GM21447 (cell line): Measurements from ENCODE around the gene TAAR5.
A peak's percentile ranks its signal among the peaks of the same experiment; 100 is the strongest.
"Not testable (repeated sequence)": the region's sequence is repeated elsewhere in the genome, so short reads cannot be mapped to it uniquely, and the experiment has no call there.

Experiments used
- ATAC-seq: cut with Tn5 transposase; IDR thresholded peaks from one replicate; pipeline ENCODE4 v1.9.1; 2021; ENCODE audit not compliant: unreplicated experiment

TAAR5 gene, protein sequence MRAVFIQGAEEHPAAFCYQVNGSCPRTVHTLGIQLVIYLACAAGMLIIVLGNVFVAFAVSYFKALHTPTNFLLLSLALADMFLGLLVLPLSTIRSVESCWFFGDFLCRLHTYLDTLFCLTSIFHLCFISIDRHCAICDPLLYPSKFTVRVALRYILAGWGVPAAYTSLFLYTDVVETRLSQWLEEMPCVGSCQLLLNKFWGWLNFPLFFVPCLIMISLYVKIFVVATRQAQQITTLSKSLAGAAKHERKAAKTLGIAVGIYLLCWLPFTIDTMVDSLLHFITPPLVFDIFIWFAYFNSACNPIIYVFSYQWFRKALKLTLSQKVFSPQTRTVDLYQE

GRCh38 chr6:132589454-132589853, at the start of gene TAAR5:
TSS of gene TAAR5 (minus strand) at chr6:132589741. CDS start at chr6:132589686, 55 bp downstream.
- no peak for ATAC-seq

DNA sequence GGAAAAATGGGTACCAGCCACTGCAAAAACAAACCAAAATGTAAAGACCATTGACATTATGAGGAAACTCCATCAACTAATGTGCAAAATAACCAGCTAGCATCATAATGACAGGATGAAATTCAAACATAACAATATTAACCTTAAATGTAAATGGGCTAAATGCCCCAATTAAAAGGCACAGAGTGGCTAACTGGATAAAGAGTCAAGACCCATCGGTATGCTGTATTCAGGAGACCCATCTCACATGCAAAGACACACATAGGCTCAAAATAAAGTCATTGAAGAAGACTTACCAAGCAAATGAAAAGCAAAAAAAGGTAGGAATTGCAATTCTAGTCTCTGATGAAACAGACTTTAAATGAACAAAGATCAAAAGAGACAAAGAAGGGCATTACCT, 47.6 kb upstream of the TAAR5 start:
- ATAC-seq = not testable (repeated sequence)

DNA sequence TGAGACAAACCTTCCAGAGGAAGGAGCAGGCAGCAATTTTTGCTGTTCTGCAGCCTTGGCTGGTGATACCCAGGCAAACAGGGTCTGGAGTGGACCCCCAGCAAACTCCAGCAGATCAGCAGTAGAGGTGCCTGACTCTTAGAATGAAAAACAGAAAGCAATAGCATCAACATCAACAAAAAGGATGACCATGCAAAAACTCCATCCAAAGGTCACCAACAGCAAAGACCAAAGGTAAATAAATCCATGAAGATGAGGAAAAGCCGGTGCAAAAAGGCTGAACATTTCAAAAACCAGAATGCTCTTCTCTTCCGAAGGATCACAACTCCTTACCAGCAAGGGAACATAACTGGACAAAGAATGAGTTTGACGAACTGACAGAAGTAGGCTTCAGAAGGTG, 46.4 kb upstream of the TAAR5 start:
- ATAC-seq = not testable (repeated sequence)

DNA sequence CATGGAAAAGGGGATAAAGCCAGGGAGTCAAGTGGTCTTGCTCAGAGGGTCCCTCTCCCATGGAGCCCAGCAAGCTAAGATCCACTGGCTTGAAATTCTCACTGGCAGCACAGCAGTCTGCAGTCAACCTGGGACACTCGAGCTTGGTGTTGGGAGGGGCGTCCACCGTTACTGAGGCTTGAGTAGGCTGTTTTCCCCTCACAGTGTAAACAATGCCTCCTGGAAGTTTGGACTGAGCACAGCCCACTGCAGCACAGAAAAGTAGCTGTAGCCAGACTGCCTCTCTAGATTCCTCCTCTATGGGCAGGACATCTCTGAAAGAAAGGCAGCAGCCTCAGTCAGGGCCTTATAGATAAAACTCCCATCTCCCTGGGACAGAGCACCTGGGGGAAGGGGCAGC, 45.7 kb upstream of the TAAR5 start:
- not testable (repeated sequence) for ATAC-seq

DNA sequence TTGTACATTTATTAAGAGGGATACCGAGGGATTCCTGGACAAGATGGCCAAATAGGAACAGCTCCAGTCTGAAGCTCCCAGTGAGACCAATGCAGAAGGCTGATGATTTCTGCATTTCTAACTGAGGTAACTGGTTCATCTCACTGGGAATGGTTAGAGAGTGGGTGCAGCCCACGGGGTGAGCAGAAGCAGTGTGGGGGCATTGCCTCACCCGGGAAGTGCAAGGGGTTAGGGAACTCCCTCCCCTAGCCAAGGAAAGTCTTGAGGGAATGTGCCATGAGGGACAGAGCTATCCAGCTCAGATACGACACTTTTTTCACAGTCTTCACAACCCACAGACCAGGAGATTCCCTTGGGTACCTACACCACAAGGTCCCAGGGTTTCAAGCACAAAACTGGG, 45.3 kb upstream of the TAAR5 start:
- ATAC-seq = no peak

- ATAC-seq = no peak
These were observed 43.8 kb upstream of the TAAR5 start for GRCh38 chr6:132633362-132633761.

- no peak for ATAC-seq
These were observed 34.6 kb upstream of the TAAR5 start, which contains the start of gene TAAR2 for GRCh38 chr6:132624175-132624574. TSS of gene TAAR2 (minus strand) at chr6:132624275. CDS start at chr6:132624275, 0 bp downstream.

DNA sequence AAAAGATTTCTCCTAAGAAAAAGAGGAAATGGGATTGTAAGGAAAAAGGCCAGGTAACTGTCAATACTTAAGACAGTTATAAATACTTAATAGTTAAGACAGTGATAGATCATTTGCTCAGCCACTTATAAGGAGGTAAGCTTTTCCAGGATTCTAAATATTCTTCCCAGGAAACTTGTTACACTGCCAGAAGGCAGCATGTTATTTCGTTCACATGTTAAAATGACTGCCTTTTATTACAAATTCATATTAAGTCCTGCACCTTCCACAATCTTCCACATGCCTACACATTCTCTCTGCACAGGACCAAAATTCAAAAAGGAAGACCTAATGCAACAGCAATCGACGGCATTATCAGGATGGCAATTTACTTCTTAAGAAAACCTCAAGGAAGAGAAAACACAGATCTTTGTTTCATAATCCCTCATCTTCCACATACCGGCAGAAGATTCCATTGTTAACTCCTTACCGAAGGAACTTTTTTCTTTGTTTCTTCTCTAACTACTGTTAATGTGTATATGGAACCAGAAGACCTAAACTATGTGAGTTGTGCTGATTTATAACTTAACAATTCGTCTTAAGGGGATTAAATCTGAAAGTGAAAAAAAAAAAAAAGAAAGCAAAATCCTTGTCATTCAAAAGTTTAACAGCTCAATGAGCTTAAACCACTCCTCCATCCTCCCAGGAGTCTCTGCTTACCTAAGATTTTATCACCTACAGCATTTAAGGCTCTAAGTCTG, 33.7 kb upstream of the TAAR5 start:
- no peak for ATAC-seq

- no peak for ATAC-seq
These were observed 27.1 kb upstream of the TAAR5 start for GRCh38 chr6:132616677-132617076.

GRCh38 chr6:132614554-132614953, 25.0 kb upstream of the TAAR5 start:
- no peak for ATAC-seq

GRCh38 chr6:132612449-132613108, 23.0 kb upstream of the TAAR5 start:
- ATAC-seq = no peak

GRCh38 chr6:132611616-132612015, 22.1 kb upstream of the TAAR5 start:
- no peak for ATAC-seq

- no peak for ATAC-seq
These were observed 18.1 kb upstream of the TAAR5 start for GRCh38 chr6:132607544-132608233.

DNA sequence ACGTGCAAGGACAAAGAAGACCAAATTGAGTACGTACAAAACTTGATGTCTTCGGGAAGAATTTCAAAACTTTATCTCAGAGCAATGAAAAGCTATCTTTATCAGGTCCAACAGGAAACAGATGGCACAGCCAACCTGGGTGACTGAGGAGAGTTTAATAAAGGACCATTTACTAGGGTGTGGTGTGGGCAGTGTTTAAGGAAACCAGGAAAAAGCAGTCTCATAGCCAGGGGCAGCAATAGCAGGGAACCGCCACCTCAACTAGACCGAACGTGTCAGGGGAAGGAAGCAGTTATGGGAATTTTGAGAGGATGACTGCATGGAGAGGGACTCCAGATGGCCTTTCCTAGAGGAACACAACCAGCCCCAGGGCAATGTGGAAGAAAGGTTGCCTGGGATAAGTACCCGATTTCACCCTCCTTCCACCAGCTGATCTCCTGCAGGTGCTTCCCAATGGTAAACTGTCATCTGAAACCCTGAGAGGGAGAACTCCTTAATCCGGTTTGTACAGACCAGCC, 15.2 kb upstream of the TAAR5 start:
- ATAC-seq = no peak

GRCh38 chr6:132600900-132601299, 11.4 kb upstream of the TAAR5 start:
- ATAC-seq = not testable (repeated sequence)

DNA sequence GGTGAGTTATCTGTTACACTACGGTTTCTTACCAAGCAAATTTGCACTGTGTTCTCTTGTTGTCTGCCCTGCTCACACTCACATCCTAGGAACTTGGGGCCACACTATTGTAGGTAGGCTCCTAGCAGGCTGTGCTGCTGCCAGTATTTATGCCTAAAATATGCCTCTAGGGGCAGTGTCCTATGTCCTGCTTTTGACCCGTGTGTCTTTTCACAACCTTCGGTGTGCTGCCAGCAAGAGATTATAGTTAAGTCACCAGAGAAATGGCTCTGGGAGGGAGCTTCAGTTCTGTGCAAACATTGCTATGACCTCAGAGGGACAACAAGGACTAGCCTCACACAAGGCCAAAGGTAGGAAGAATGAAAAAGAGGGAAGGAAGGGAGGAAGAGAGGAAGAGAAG, 8.9 kb upstream of the TAAR5 start:
- peak; percentile 77 for ATAC-seq

GRCh38 chr6:132596201-132596600, 6.7 kb upstream of the TAAR5 start:
- no peak for ATAC-seq

DNA sequence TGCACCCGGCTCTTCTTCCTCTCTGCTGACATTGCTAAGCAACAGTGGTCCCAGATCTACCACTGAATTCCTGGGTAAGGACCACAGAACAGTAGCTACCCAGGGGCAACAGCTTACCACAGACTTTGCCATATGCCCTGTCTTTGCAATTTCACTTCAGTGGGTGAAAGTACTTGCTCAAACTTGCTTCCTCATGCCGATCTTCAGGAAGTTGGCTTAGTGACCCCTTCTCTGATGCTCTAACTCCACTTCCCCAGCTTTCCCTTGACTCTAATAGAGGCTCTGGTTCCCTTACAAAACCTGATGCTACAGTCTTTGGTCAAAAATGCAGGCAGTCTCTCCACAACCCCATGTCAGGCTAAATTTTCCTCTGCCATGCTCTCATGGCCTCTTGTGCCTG, 3.3 kb upstream of the TAAR5 start:
- ATAC-seq = no peak

GRCh38 chr6:132590362-132590761, 821 bp upstream of the TAAR5 start:
- ATAC-seq = no peak

DNA sequence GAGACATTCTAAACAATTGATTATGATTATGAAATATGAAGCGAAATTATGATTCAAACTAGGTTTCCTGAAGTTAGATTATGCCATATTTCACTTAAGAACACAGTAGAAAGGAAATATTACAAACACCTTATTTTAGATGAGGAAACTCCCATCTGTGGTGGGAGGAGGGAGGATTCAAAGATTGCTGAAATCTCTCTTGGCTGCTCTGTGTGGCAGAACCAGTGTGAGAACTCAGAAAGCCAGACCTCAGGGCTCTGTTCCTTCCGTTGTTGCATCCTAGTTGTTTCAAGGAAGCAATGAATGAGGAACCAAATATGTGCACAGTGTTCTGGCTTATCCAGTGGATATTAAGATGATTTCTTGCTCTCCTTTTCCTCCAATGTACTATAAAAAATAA, 2.1 kb downstream of the TAAR5 start:
- no peak for ATAC-seq

- ATAC-seq = no peak
These were observed 4.8 kb downstream of the TAAR5 start for GRCh38 chr6:132584698-132585097.
